A549 (cell line): ENCODE measurements around the gene ZNF354C. TPM values are rescaled to one million over a fixed set of nuclear protein-coding genes. Genes with fewer than 3 reads are reported as not detected.

ENCODE experiments used
- ATAC-seq, 2 experiments: fragments of 200-7000 bp in 1 of 2; fragments of >200 bp in 1 of 2; cut with Nextera tagmentation in 1 of 2; cut with Tn5 transposase in 1 of 2; 3 replicates each; pipeline versions ENCODE4 v1.8.0 to v1.9.1; 2018 to 2020; ENCODE audit warnings: mild to moderate bottlenecking in 1 of 2, moderate library complexity in 1 of 2
- CTCF ChIA-PET: fragments of 300-600 bp; sonication (Branson Sonifier 250); formaldehyde crosslinking; extraction: SDS; loops from one replicate; lab custom pipeline; 2021; ENCODE audit warnings: antibody characterized with exemption, inconsistent platforms; lab: Yijun Ruan, JAX
- POLR2A ChIA-PET: fragments of 350-600 bp; formaldehyde crosslinking; extraction: SDS; loops from one replicate; lab custom pipeline; 2021; ENCODE audit warnings: antibody characterized with exemption, inconsistent platforms; lab: Yijun Ruan, JAX
- DNase-seq, 2 experiments: peaks; one replicate each; pipeline versions ENCODE4 v3.0.0 to v3.0.0-alpha.2; 2011 to 2016; ENCODE audit warnings: low read depth in 1 of 2, low spot score in 1 of 2
- FAIRE-seq: peaks from 2 replicates; lab custom pipeline; 2011; peaks lifted over from hg19 to GRCh38; lab: Jason Lieb, UNC
- H3K27ac ChIP-seq, 2 experiments: fragments of >200 bp; sonication (Bioruptor Twin); formaldehyde crosslinking; 3 replicates each; pipeline ENCODE4 v1.5.1; 2016 to 2017
- H3K4me1 ChIP-seq: fragments of >200 bp; sonication (Bioruptor Twin); formaldehyde crosslinking; 3 replicates; pipeline ENCODE4 v1.6.1; 2016
- H3K4me2 ChIP-seq: fragments of >200 bp; sonication (Bioruptor Twin); formaldehyde crosslinking; 3 replicates; pipeline ENCODE4 v1.6.1; 2016
- H3K4me3 ChIP-seq: fragments of >200 bp; sonication (Bioruptor Twin); formaldehyde crosslinking; 3 replicates; pipeline ENCODE4 v1.5.1; 2016
- H3K9me3 ChIP-seq: fragments of >200 bp; sonication (Bioruptor Twin); formaldehyde crosslinking; 3 replicates; pipeline ENCODE4 v1.6.1; 2016
- CEBPB ChIP-seq, 2 experiments: fragments of >200 bp in 1 of 2; sonication (Bioruptor Twin) in 1 of 2; formaldehyde crosslinking in 1 of 2; IDR thresholded peaks; 2 replicates each; pipeline ENCODE4 v1.6.1; 2012 to 2016
- CHD2 ChIP-seq: fragments of 150-350 bp; IDR thresholded peaks from 2 replicates; pipeline ENCODE4 v1.6.1; 2014; ENCODE audit warnings: low read length; ENCODE audit not compliant: partially characterized antibody
- ELK1 ChIP-seq: fragments of 150-350 bp; IDR thresholded peaks from 2 replicates; pipeline ENCODE4 v1.6.1; 2014; ENCODE audit warnings: low read depth, mild to moderate bottlenecking, low read length
- ESRRA ChIP-seq: fragments of 150-350 bp; IDR thresholded peaks from 2 replicates; pipeline ENCODE4 v1.6.1; 2014; ENCODE audit warnings: mild to moderate bottlenecking, low read length, borderline replicate concordance
- FOSL2 ChIP-seq, 2 experiments: fragments of 450-650 bp in 1 of 2; fragments of >200 bp in 1 of 2; sonication (Bioruptor Twin) in 1 of 2; formaldehyde crosslinking; IDR thresholded peaks; 2 replicates each; pipeline versions ENCODE4 v1.5.0 to v1.6.1; 2016 to 2020; ENCODE audit warnings: mild to moderate bottlenecking in 1 of 2, moderate library complexity in 1 of 2
- FOXS1 ChIP-seq: fragments of 250-450 bp; sonication (Bioruptor Pico); IDR thresholded peaks from 2 replicates; pipeline ENCODE4 v1.5.0; 2020; ENCODE audit warnings: mild to moderate bottlenecking, moderate library complexity
- GATA3 ChIP-seq: IDR thresholded peaks from 2 replicates; pipeline ENCODE4 v1.6.1; 2012; ENCODE audit warnings: borderline replicate concordance
- HDAC2 ChIP-seq: fragments of 200-600 bp; sonication (generic); IDR thresholded peaks from 2 replicates; pipeline ENCODE4 v1.6.1; 2016
- HEYL ChIP-seq: fragments of 250-450 bp; sonication (Bioruptor Pico); IDR thresholded peaks from 2 replicates; pipeline ENCODE4 v1.8.0; 2021; ENCODE audit warnings: mild to moderate bottlenecking, moderate library complexity
- HOXA7 ChIP-seq: fragments of 250-450 bp; sonication (Bioruptor Pico); IDR thresholded peaks from 2 replicates; pipeline ENCODE4 v1.5.0; 2020; ENCODE audit warnings: mild to moderate bottlenecking, moderate library complexity
- HOXB5 ChIP-seq: fragments of 250-450 bp; sonication (Bioruptor Pico); IDR thresholded peaks from 2 replicates; pipeline ENCODE4 v1.5.0; 2020; ENCODE audit warnings: mild to moderate bottlenecking, moderate library complexity
- KDM1A ChIP-seq: fragments of 200-600 bp; sonication (generic); IDR thresholded peaks from 2 replicates; pipeline ENCODE4 v1.6.1; 2016; ENCODE audit warnings: low read depth, mild to moderate bottlenecking
- KDM5A ChIP-seq: fragments of 200-600 bp; sonication (generic); IDR thresholded peaks from 2 replicates; pipeline ENCODE4 v1.6.1; 2016; ENCODE audit warnings: antibody characterized with exemption, mild to moderate bottlenecking
- MAX ChIP-seq: IDR thresholded peaks from 2 replicates; pipeline ENCODE4 v1.6.1; 2012
- NFE2L2 ChIP-seq: fragments of 150-350 bp; conservative IDR thresholded peaks from 2 replicates; pipeline ENCODE4 v1.6.1; 2014; ENCODE audit warnings: low read length
- RARB ChIP-seq: fragments of 250-450 bp; sonication (Bioruptor Pico); IDR thresholded peaks from 2 replicates; pipeline ENCODE4 v1.8.0; 2021; ENCODE audit warnings: mild to moderate bottlenecking, moderate library complexity
- RFX5 ChIP-seq: fragments of 450-650 bp; IDR thresholded peaks from 2 replicates; pipeline ENCODE4 v1.7.1; 2014; ENCODE audit warnings: antibody characterized with exemption, mild to moderate bottlenecking, moderate library complexity
- SMC3 ChIP-seq: fragments of >200 bp; sonication (Bioruptor Twin); formaldehyde crosslinking; IDR thresholded peaks from 3 replicates; pipeline ENCODE4 v1.6.1; 2018; ENCODE audit warnings: inconsistent platforms
- SREBF2 ChIP-seq: fragments of 450-650 bp; IDR thresholded peaks from 2 replicates; pipeline ENCODE4 v1.6.1; 2014; ENCODE audit warnings: mild to moderate bottlenecking, moderate library complexity
- USF2 ChIP-seq: fragments of 450-650 bp; IDR thresholded peaks from 2 replicates; pipeline ENCODE4 v1.6.1; 2014; ENCODE audit warnings: antibody characterized with exemption
- ZFP36 ChIP-seq: fragments of 450-650 bp; IDR thresholded peaks from 2 replicates; pipeline ENCODE4 v1.6.1; 2014; ENCODE audit warnings: borderline replicate concordance; ENCODE audit not compliant: partially characterized antibody
- WGBS: methylation state at CpG from one replicate; pipeline ENCODE4 v1.1.6; 2017; ENCODE audit errors: missing lambda C conversion rate; 5-methylcytosine and 5-hydroxymethylcytosine counted together
- polyA plus RNA-seq, 4 experiments: library from polyadenylated mRNA; depleted of rRNA in 3 of 4; stranded (reverse); fragments of >200 nt; fragmentation: RNase III in 1 of 4; extraction: RNeasy Plus Mini Kit Qiagen cat#74134 plus additional on column Dnase treatment in 1 of 4; gene quantifications; 2 replicates in 3 of 4; 3 replicates in 1 of 4; pipeline ENCODE4 v1.2.3, GENCODE V29; 2011 to 2017
- TF ChIP-seq, protein P1 (sequence below): fragments of >200 bp; sonication (Bioruptor Twin); formaldehyde crosslinking; IDR thresholded peaks from 3 replicates; pipeline ENCODE4 v1.5.1; 2016
- TF ChIP-seq, protein P2 (sequence below): fragments of 250-450 bp; sonication (Bioruptor Pico); IDR thresholded peaks from 2 replicates; pipeline ENCODE4 v1.5.0; 2021; ENCODE audit warnings: mild to moderate bottlenecking, moderate library complexity, borderline replicate concordance
- TF ChIP-seq, protein P3 (sequence below): fragments of >200 bp; sonication (Bioruptor Twin); formaldehyde crosslinking; IDR thresholded peaks from 3 replicates; pipeline ENCODE4 v1.6.1; 2016
- TF ChIP-seq, protein P4 (sequence below): IDR thresholded peaks from 2 replicates; pipeline ENCODE4 v1.6.1; 2012; ENCODE audit warnings: low read depth, borderline replicate concordance

The ZNF354C gene
- polyA plus RNA-seq, 2 of the 4 experiments (the other 2 are of a cell fraction): 1.7 to 2.3 TPM

DNA sequence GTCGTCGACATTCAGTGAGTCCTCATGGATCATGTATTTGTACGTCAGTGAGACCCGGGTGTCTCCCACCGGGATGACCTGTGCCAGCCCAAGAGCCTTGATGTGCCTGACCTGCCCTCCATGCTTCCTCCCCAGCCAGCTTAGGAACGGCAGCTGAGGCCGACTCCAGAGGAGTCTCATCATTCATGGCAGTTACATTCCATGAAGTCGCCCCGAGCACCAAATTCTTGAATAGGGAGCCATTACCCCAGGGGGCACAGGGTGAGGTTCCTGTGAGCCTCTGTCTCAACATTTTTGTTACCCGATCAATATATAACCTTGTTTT, 67.8 kb downstream of the ZNF354C start:
- WGBS: 26% methylated on average over 9 of the region's 10 CpGs
- H3K27ac ChIP-seq: no peak overlapping the region
- no peaks in the 10 kb centered on the region for H3K4me1 ChIP-seq
- POLR2A ChIA-PET: no interaction called here
- TF ChIP-seq KDM5A (no peak), HEYL (no peak), NFE2L2 (no peak), GATA3 (no peak), SMC3 (no peak), USF2 (no peak), ZFP36 (no peak), HOXA7 (CRISPR knock-in tag) (no peak), CHD2 (no peak), HDAC2 (no peak), KDM1A (no peak), SREBF2 (no peak), FOSL2 (IDR thresholded peaks at IDR 0.05) (no peak), FOSL2 (CRISPR knock-in tag; IDR thresholded peaks at IDR 0.05) (no peak), MAX (no peak), RARB (CRISPR knock-in tag) (no peak), CEBPB (IDR thresholded peaks at IDR 0.05) (no peak)
- TF ChIP-seq, protein P1, sequence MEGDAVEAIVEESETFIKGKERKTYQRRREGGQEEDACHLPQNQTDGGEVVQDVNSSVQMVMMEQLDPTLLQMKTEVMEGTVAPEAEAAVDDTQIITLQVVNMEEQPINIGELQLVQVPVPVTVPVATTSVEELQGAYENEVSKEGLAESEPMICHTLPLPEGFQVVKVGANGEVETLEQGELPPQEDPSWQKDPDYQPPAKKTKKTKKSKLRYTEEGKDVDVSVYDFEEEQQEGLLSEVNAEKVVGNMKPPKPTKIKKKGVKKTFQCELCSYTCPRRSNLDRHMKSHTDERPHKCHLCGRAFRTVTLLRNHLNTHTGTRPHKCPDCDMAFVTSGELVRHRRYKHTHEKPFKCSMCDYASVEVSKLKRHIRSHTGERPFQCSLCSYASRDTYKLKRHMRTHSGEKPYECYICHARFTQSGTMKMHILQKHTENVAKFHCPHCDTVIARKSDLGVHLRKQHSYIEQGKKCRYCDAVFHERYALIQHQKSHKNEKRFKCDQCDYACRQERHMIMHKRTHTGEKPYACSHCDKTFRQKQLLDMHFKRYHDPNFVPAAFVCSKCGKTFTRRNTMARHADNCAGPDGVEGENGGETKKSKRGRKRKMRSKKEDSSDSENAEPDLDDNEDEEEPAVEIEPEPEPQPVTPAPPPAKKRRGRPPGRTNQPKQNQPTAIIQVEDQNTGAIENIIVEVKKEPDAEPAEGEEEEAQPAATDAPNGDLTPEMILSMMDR: no peak
- TF ChIP-seq, protein P2, sequence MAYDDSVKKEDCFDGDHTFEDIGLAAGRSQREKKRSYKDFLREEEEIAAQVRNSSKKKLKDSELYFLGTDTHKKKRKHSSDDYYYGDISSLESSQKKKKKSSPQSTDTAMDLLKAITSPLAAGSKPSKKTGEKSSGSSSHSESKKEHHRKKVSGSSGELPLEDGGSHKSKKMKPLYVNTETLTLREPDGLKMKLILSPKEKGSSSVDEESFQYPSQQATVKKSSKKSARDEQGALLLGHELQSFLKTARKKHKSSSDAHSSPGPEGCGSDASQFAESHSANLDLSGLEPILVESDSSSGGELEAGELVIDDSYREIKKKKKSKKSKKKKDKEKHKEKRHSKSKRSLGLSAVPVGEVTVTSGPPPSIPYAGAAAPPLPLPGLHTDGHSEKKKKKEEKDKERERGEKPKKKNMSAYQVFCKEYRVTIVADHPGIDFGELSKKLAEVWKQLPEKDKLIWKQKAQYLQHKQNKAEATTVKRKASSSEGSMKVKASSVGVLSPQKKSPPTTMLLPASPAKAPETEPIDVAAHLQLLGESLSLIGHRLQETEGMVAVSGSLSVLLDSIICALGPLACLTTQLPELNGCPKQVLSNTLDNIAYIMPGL (CRISPR knock-in tag): no peak
- TF ChIP-seq, protein P3, sequence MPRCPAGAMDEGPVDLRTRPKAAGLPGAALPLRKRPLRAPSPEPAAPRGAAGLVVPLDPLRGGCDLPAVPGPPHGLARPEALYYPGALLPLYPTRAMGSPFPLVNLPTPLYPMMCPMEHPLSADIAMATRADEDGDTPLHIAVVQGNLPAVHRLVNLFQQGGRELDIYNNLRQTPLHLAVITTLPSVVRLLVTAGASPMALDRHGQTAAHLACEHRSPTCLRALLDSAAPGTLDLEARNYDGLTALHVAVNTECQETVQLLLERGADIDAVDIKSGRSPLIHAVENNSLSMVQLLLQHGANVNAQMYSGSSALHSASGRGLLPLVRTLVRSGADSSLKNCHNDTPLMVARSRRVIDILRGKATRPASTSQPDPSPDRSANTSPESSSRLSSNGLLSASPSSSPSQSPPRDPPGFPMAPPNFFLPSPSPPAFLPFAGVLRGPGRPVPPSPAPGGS: no peak
- TF ChIP-seq, protein P4, sequence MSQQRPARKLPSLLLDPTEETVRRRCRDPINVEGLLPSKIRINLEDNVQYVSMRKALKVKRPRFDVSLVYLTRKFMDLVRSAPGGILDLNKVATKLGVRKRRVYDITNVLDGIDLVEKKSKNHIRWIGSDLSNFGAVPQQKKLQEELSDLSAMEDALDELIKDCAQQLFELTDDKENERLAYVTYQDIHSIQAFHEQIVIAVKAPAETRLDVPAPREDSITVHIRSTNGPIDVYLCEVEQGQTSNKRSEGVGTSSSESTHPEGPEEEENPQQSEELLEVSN: no peak
- peaks cover 21% of the 10 kb centered on the region; the same call in 2 of the 3 replicates for H3K9me3 ChIP-seq
- FAIRE-seq: no peak
- ATAC-seq: no peak
- no peak overlapping the region for H3K4me2 ChIP-seq
- no peak overlapping the region for H3K4me3 ChIP-seq
- CTCF ChIA-PET: interaction anchor here (0.7 kb wide), 1 partner anchor 41 kb away, joined by 3 read pairs; no protein-coding TSS in a partner anchor
- DNase-seq: no peak

- ATAC-seq (no peak), FAIRE-seq (no peak)
- H3K4me3 ChIP-seq: no peak overlapping the region
- peaks cover 19% of the 10 kb centered on the region; the same call in 2 of the 3 replicates for H3K9me3 ChIP-seq
- 19% methylated on average over 14 of the region's 14 CpGs for WGBS
- no peak overlapping the region for H3K27ac ChIP-seq
- H3K4me2 ChIP-seq: no peak overlapping the region
- no peaks in the 10 kb centered on the region for H3K4me1 ChIP-seq
- no peak for TF ChIP-seq HOXB5 (CRISPR knock-in tag)
- TF ChIP-seq, protein P3: no peak
- no peak for TF ChIP-seq FOXS1 (CRISPR knock-in tag)
- TF ChIP-seq ESRRA: no peak
- no peak for TF ChIP-seq ELK1
- TF ChIP-seq RFX5: no peak
- TF ChIP-seq, all 56 proteins: peak for 0
- POLR2A ChIA-PET: no interaction called here
- CTCF ChIA-PET: no interaction called here
- no peak for DNase-seq
Observed at GRCh38 chr5:179128976-179129375, 68.8 kb downstream of the ZNF354C start.
